Measurements from ENCODE around the gene LHFPL3. TPM values are rescaled to one million over a fixed set of nuclear protein-coding genes. Genes with fewer than 3 reads are reported as not detected.

Gene LHFPL3
- total RNA-seq, 2 donors from 2014 or later, result not detected

DNA sequence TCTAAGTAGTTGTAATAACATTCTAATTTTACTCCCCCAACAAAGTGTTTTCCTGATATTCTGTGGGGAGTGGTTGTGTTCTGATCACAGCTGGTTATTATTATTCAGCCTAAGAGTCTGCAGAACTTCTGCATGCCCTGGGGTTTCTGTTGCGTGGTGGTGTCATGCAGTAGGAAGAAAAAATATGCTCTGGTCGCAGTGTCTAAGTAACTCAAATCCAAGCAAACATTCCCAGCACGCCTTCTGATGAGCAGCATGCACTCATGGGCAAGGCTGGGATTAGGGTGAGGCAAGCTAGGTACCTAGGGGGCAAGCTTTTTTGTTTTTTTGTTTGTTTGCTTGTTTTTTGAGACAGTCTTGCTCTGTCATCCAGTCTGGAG lies 572.8 kb downstream of the LHFPL3 start:
- Histone ChIP-seq H3K4me1 (no peaks in the 10 kb centered on the region), H3K27ac (no peak overlapping the region), H3K27me3 (no peaks in the 10 kb centered on the region), H3K4me3 (no peak overlapping the region), H3K36me3 (no peaks in the 10 kb centered on the region), H3K9me3 (no peaks in the 10 kb centered on the region)
- no peak for DNase-seq (ENCODE audit: low spot score)
- TF ChIP-seq, protein P1, sequence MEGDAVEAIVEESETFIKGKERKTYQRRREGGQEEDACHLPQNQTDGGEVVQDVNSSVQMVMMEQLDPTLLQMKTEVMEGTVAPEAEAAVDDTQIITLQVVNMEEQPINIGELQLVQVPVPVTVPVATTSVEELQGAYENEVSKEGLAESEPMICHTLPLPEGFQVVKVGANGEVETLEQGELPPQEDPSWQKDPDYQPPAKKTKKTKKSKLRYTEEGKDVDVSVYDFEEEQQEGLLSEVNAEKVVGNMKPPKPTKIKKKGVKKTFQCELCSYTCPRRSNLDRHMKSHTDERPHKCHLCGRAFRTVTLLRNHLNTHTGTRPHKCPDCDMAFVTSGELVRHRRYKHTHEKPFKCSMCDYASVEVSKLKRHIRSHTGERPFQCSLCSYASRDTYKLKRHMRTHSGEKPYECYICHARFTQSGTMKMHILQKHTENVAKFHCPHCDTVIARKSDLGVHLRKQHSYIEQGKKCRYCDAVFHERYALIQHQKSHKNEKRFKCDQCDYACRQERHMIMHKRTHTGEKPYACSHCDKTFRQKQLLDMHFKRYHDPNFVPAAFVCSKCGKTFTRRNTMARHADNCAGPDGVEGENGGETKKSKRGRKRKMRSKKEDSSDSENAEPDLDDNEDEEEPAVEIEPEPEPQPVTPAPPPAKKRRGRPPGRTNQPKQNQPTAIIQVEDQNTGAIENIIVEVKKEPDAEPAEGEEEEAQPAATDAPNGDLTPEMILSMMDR (IDR thresholded peaks at IDR 0.05), result no peak

DNA sequence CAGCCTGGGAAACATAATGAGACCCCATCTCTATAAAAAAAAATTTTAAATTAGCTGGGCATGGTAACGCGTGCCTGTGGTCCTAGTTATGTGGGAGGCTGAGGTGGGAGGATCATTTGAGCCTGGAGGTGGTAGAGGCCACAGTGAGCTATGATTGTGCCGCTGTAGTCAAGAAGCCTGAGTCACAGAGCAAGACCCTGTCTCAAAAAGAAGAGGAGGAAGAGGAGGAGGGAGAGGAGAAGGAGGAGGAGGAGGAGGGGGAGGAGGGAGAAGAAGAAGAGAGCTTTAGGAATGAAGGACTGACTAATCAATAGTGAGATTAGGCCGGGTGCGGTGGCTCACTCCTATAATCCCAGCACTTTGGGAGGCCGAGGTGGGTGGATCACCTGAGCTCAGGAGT lies 573.8 kb downstream of the LHFPL3 start:
- H3K27ac ChIP-seq, result no peak overlapping the region
- no peaks in the 10 kb centered on the region for H3K27me3 ChIP-seq
- no peak for DNase-seq (ENCODE audit: low spot score)
- TF ChIP-seq, protein P1 (IDR thresholded peaks at IDR 0.05), result no peak
- no peak overlapping the region for H3K4me3 ChIP-seq
- H3K36me3 ChIP-seq, result no peaks in the 10 kb centered on the region
- no peaks in the 10 kb centered on the region for H3K4me1 ChIP-seq
- H3K9me3 ChIP-seq, result no peaks in the 10 kb centered on the region

DNA sequence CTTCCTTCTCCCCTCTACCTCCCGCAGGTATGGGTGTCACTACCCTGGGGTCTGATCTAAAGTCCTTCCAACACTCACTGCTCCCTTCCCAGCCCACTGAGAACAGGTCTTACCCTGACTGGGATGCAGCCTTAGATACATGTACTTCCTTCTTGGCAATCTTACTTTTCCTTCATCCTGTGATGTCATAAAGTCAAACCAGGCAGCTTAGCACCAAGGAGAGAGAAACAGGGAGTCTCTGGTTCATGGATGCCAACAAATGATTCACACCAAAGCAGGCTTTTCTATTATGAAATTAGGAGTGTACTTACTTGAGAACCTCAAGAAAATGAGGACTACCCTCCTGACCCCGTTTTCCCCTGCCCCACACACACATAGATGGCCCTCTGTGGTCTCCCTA lies 574.6 kb downstream of the LHFPL3 start:
- no peak overlapping the region for H3K4me3 ChIP-seq
- TF ChIP-seq, protein P1 (IDR thresholded peaks at IDR 0.05), result no peak
- no peaks in the 10 kb centered on the region for H3K9me3 ChIP-seq
- DNase-seq (ENCODE audit: low spot score), result no peak
- no peak overlapping the region for H3K27ac ChIP-seq
- H3K36me3 ChIP-seq, result no peaks in the 10 kb centered on the region
- H3K27me3 ChIP-seq, result no peaks in the 10 kb centered on the region
- no peaks in the 10 kb centered on the region for H3K4me1 ChIP-seq

DNA sequence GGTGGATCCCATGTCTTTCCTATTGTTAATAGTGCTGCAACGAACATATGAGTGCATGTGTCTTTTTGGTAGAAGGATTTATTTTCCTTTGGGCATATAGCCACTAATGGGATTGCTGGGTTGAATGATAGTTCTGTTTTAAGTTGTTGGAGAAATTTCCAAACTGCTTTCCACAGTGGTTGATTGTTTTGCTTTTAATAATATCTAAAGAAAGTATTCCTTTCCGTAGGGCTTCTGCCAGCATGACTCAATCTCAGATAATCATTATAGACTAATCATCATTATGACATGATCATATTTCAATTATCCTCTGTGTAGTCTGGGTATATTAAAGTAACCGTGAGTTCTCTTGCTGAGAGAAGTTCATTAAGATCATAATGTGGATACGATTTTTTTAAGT lies 575.4 kb downstream of the LHFPL3 start:
- no peaks in the 10 kb centered on the region for H3K27me3 ChIP-seq
- no peaks in the 10 kb centered on the region for H3K9me3 ChIP-seq
- DNase-seq (ENCODE audit: low spot score), result no peak
- no peaks in the 10 kb centered on the region for H3K36me3 ChIP-seq
- H3K4me1 ChIP-seq, result no peaks in the 10 kb centered on the region
- no peak overlapping the region for H3K4me3 ChIP-seq
- TF ChIP-seq, protein P1 (IDR thresholded peaks at IDR 0.05), result no peak
- no peak overlapping the region for H3K27ac ChIP-seq

DNA sequence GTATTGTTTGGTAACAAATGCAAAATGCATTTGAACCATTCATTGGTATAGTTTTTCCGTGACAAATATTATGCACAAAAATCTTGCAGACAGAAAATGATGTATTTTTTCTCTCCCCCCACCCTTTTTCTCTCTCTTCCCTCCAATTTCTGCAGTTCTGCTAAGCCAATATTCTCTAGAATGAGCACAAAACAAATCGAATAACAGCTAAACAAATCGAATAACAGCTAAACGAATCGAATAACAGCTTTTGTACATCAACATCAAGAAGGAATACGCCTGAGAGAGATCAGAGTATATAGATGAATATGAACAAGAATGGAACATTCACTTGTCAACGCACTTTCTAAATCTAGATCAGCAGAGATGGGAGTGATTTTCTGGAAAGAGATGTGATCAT lies 577.6 kb downstream of the LHFPL3 start:
- Histone ChIP-seq H3K4me1 (no peaks in the 10 kb centered on the region), H3K36me3 (no peaks in the 10 kb centered on the region), H3K27ac (no peak overlapping the region), H3K4me3 (no peak overlapping the region), H3K9me3 (no peaks in the 10 kb centered on the region), H3K27me3 (no peaks in the 10 kb centered on the region)
- DNase-seq (ENCODE audit: low spot score), result no peak
- TF ChIP-seq, protein P1 (IDR thresholded peaks at IDR 0.05), result no peak

DNA sequence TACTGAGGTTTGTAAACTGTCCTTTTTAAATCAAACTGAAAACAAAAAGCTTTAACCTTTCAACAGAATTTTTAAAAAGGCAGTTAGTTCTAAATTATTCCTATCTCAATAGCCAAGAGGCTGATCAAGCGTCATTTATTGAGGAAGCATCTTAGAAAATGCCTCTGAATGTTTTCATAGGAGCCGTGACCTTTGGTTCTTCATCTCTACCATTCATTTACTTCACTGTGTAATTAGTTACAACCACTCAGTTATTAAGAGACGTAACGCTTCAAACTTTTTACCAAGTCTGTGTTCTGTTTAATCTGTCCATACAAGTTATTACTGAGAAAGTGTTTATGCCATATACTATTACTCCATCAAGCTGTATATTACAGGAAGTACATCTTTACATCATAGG lies 578.2 kb downstream of the LHFPL3 start:
- Histone ChIP-seq H3K27ac (no peak overlapping the region), H3K4me1 (no peaks in the 10 kb centered on the region), H3K36me3 (no peaks in the 10 kb centered on the region), H3K9me3 (no peaks in the 10 kb centered on the region), H3K27me3 (no peaks in the 10 kb centered on the region), H3K4me3 (no peak overlapping the region)
- TF ChIP-seq, protein P1 (IDR thresholded peaks at IDR 0.05), result no peak
- DNase-seq (ENCODE audit: low spot score), result no peak
